CD4-positive, alpha-beta T cell (primary cell): Measurements from ENCODE around the gene ZFX. TPM values are rescaled to one million over a fixed set of nuclear protein-coding genes. Genes with fewer than 3 reads are reported as not detected.

Source experiments
- ATAC-seq: fragments of 200-7000 bp; cut with Tn5 transposase; one replicate; pipeline ENCODE4 v1.10.0; 2022; ENCODE audit warnings: mild to moderate bottlenecking; ENCODE audit not compliant: poor library complexity
- CTCF ChIA-PET: fragments of 350-600 bp; sonication (Branson Sonifier 250); formaldehyde crosslinking; loops from one replicate; lab custom pipeline; 2021; ENCODE audit warnings: antibody characterized with exemption, inconsistent platforms; lab: Charles Lee
- POLR2A ChIA-PET: fragments of 350-600 bp; sonication (Branson Sonifier 250); formaldehyde crosslinking; loops from one replicate; lab custom pipeline; 2021; ENCODE audit warnings: antibody characterized with exemption, inconsistent platforms; lab: Charles Lee
- DNase-seq, 14 experiments: peaks; one replicate each; pipeline ENCODE4 v3.0.0-alpha.2; 2013 to 2020; ENCODE audit warnings: mixed read lengths in 2 of 14
- H3K27ac ChIP-seq, 2 donors: one replicate each; pipeline versions ENCODE4 v1.5.1 to v1.7.0; 2013; ENCODE audit warnings: low read length in 2 of 2, low read depth in 1 of 2, mild to moderate bottlenecking in 1 of 2
- H3K27me3 ChIP-seq, 2 experiments: 1 replicate in 1 of 2; 2 replicates in 1 of 2; pipeline versions ENCODE4 v1.6.1 to v1.7.0; 2013; ENCODE audit warnings: low read length in 2 of 2, control low read depth in 1 of 2, mild to moderate bottlenecking in 1 of 2, moderate library complexity in 1 of 2; ENCODE audit not compliant: insufficient read depth in 2 of 2, control insufficient read depth in 1 of 2
- H3K36me3 ChIP-seq: one replicate; pipeline ENCODE4 v1.6.1; 2013; ENCODE audit warnings: low read length, control low read depth; ENCODE audit not compliant: insufficient read depth
- H3K4me1 ChIP-seq: one replicate; pipeline ENCODE4 v1.6.1; 2013; ENCODE audit warnings: low read length, control low read depth; ENCODE audit not compliant: insufficient read depth
- H3K4me3 ChIP-seq: one replicate; pipeline ENCODE4 v1.5.1; 2013; ENCODE audit warnings: mild to moderate bottlenecking, low read length, moderate library complexity
- H3K9me3 ChIP-seq, 2 experiments: 1 replicate in 1 of 2; 2 replicates in 1 of 2; pipeline versions ENCODE4 v1.6.1 to v1.7.0; 2013; ENCODE audit warnings: low read length in 2 of 2, mild to moderate bottlenecking in 2 of 2, control low read depth in 1 of 2, moderate library complexity in 1 of 2; ENCODE audit not compliant: control insufficient read depth in 1 of 2, insufficient read depth in 1 of 2
- H3K27ac Mint-ChIP-seq: one replicate; pipeline ENCODE4 v1.8.0; 2020; ENCODE audit warnings: mixed read lengths
- H3K27me3 Mint-ChIP-seq: one replicate; pipeline ENCODE4 v1.8.0; 2021; ENCODE audit warnings: mixed read lengths
- H3K36me3 Mint-ChIP-seq: one replicate; pipeline ENCODE4 v1.8.0; 2021; ENCODE audit warnings: low read depth, mixed read lengths
- H3K4me1 Mint-ChIP-seq: one replicate; pipeline ENCODE4 v1.8.0; 2021; ENCODE audit warnings: low read depth, mixed read lengths
- H3K4me3 Mint-ChIP-seq: one replicate; pipeline ENCODE4 v1.8.0; 2020; ENCODE audit warnings: mild to moderate bottlenecking, mixed read lengths
- H3K9me3 Mint-ChIP-seq: one replicate; pipeline ENCODE4 v1.8.0; 2020; ENCODE audit warnings: mixed read lengths
- intact Hi-C, 2 experiments: fragments of 100-400 bp; cut with DNase I in 1 of 2; cut with micrococcal nuclease in 1 of 2; formaldehyde crosslinking; loops; one replicate each; pipeline versions ENCODE4 v1.15.1 to v1.9.0; 2023 to 2025; cut with DNase I, micrococcal nuclease
- total RNA-seq, 174 experiments: library from RNA in 2 of 174; stranded (reverse) in 2 of 174; gene quantifications; one replicate each; pipeline ENCODE4 v1.2.3 and lab custom pipeline; 2021 to 2026
- TF ChIP-seq, protein P1 (sequence below): fragments of 200-600 bp; IDR thresholded peaks from one replicate; pipeline ENCODE4 v1.8.0; 2022; ENCODE audit warnings: antibody characterized with exemption, mild to moderate bottlenecking

ZFX gene
- total RNA-seq, 2 experiments from 2014 or later: 44.2 to 50.1 TPM

DNA sequence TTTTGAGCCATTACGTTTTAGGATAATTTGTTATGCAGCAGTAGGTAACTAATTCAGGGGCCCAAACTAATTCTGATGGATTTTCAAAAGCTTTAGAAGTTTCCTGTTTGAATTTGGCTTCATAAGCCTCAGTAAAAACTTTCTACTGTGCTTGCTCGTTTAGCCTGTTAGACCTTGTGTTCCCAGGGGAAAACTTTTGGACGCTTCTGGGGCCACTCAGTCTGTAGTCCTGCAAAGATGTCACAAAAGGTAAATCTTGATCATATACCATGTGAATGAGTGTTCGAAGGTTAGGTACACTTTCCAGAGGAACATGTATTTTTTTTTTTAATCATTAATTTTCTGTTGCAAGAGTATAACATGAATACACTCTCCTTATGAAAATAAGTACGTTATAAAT is 93.7 kb downstream of the ZFX start:
- Mint-ChIP-seq H3K4me1 (no peaks in the 10 kb centered on the region), H3K4me3 (no peak overlapping the region), H3K27me3 (no peaks in the 10 kb centered on the region), H3K9me3 (no peaks in the 10 kb centered on the region), H3K27ac (no peak overlapping the region), H3K36me3 (no peaks in the 10 kb centered on the region)
- no peaks in the 10 kb centered on the region for H3K27me3 ChIP-seq
- intact Hi-C loops: loop anchor here (5.0 kb wide), 3 partner anchors 161 to 551 kb away; partner anchors contain the start of genes APOO (in 1 of the 2) and CXorf58 (in 1 of the 2)
- H3K9me3 ChIP-seq: no peaks in the 10 kb centered on the region
- DNase-seq (no peak), ATAC-seq (no peak)
- TF ChIP-seq, protein P1, sequence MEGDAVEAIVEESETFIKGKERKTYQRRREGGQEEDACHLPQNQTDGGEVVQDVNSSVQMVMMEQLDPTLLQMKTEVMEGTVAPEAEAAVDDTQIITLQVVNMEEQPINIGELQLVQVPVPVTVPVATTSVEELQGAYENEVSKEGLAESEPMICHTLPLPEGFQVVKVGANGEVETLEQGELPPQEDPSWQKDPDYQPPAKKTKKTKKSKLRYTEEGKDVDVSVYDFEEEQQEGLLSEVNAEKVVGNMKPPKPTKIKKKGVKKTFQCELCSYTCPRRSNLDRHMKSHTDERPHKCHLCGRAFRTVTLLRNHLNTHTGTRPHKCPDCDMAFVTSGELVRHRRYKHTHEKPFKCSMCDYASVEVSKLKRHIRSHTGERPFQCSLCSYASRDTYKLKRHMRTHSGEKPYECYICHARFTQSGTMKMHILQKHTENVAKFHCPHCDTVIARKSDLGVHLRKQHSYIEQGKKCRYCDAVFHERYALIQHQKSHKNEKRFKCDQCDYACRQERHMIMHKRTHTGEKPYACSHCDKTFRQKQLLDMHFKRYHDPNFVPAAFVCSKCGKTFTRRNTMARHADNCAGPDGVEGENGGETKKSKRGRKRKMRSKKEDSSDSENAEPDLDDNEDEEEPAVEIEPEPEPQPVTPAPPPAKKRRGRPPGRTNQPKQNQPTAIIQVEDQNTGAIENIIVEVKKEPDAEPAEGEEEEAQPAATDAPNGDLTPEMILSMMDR: no peak
- H3K27ac ChIP-seq: no peak overlapping the region
- H3K4me3 ChIP-seq: no peak overlapping the region
- H3K4me1 ChIP-seq: no peaks in the 10 kb centered on the region
- CTCF ChIA-PET: no interaction called here
- H3K36me3 ChIP-seq: no peaks in the 10 kb centered on the region
- POLR2A ChIA-PET: no interaction called here

DNA sequence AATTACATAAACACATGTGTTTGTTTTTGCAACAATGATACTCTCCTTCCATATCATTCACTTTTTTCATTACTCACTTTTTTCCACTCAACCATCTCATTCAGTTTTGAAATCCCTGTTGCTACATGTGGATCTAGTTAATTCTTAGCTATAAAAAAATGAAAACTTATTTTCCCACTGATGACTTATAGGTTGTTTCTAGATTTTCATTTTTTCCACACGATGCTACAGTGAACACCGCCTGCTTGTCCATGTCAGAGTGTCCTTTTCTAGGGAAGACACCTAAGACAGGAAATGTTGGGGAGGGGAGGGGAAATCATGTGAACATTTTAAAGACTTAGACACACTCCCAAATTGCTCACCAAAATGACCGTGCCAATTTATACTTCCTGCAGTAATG is 94.2 kb downstream of the ZFX start:
- no peaks in the 10 kb centered on the region for H3K9me3 ChIP-seq
- no peaks in the 10 kb centered on the region for H3K27me3 ChIP-seq
- TF ChIP-seq, protein P1: no peak
- H3K4me1 ChIP-seq: no peaks in the 10 kb centered on the region
- intact Hi-C loops: loop anchor here (5.0 kb wide), 3 partner anchors 161 to 551 kb away; partner anchors contain the start of genes APOO (in 1 of the 2) and CXorf58 (in 1 of the 2)
- CTCF ChIA-PET: no interaction called here
- POLR2A ChIA-PET: no interaction called here
- H3K4me1 Mint-ChIP-seq: no peaks in the 10 kb centered on the region
- H3K9me3 Mint-ChIP-seq: no peaks in the 10 kb centered on the region
- DNase-seq (no peak), ATAC-seq (no peak)
- H3K4me3 Mint-ChIP-seq: no peak overlapping the region
- no peaks in the 10 kb centered on the region for H3K36me3 ChIP-seq
- H3K27ac Mint-ChIP-seq: no peak overlapping the region
- no peaks in the 10 kb centered on the region for H3K27me3 Mint-ChIP-seq
- H3K4me3 ChIP-seq: no peak overlapping the region
- no peaks in the 10 kb centered on the region for H3K36me3 Mint-ChIP-seq
- H3K27ac ChIP-seq: no peak overlapping the region

DNA sequence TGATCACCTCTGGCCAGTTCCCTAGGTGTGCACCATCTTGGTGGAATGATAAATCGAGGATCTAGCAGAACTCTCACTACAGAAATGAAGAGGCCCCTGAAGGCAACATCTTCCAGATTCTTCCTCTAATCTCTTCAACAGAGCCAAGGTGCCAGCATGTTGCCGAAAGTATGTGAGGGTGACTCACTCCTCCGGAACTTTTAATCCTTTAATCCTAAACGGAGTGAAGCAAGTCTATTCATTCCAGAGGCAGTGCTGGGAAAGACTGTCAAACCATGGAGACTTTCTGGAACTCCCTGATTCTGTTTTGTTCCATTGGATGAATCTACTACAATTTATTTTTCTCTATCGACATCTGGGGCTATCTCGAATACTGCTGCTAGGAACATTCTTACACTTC is 95.7 kb downstream of the ZFX start:
- no peak for ATAC-seq
- intact Hi-C loops: no loop called here
- no peak overlapping the region for H3K27ac ChIP-seq
- H3K4me3 Mint-ChIP-seq: no peak overlapping the region
- H3K36me3 Mint-ChIP-seq: no peaks in the 10 kb centered on the region
- H3K4me1 Mint-ChIP-seq: no peaks in the 10 kb centered on the region
- CTCF ChIA-PET: no interaction called here
- no peak overlapping the region for H3K4me3 ChIP-seq
- POLR2A ChIA-PET: no interaction called here
- no peaks in the 10 kb centered on the region for H3K27me3 ChIP-seq
- no peaks in the 10 kb centered on the region for H3K36me3 ChIP-seq
- H3K27ac Mint-ChIP-seq: no peak overlapping the region
- no peaks in the 10 kb centered on the region for H3K9me3 Mint-ChIP-seq
- no peaks in the 10 kb centered on the region for H3K4me1 ChIP-seq
- H3K27me3 Mint-ChIP-seq: no peaks in the 10 kb centered on the region
- no peaks in the 10 kb centered on the region for H3K9me3 ChIP-seq
- TF ChIP-seq, protein P1: no peak
- no peak for DNase-seq
